Measurements from ENCODE around the gene SWT1. TPM values are rescaled to one million over a fixed set of nuclear protein-coding genes. Genes with fewer than 3 reads are reported as not detected.
A peak's percentile ranks its signal among the peaks of the same experiment; 100 is the strongest.

SWT1 gene
- total RNA-seq, 1 experiment from 2014 or later, result 0.71 TPM

DNA sequence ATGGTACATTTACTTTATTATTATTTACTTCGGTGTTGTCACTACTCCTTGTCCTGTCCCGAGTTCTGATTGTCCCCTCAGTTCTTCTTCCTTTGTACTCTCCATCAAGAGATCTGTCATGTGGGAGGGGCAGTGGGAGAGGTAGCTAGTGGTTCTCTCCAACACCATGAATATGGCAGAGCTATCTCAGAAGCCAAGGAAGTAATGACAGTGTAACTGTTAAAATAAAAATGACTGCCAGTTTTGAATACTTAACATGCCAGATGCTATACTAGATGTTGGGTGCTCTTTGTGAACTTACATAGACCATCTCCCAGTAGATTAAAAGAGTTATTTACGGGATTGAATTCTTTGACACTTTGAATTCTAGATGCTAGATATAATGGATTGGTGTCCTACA is 131.5 kb downstream of the SWT1 start:
- DNase-seq (ENCODE audit: low spot score), result no peak

DNA sequence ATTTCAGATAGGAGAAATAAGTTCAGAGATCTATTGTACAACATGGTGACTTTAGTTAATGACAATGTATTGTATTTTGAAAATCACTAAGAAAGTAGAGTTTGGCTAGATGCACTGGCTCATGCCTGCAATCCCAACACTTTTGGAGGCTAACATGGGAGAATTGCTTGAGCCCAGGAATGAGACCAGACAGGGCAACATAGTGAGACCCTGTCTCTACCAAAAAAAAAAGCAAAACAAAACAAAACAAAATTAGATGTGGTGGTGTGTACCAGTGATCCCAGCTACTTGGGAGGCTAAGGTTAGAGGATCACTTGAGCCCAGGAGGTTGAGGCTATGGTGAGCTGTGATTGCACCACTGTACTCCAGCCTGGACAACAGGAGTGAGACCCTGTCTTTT is 132.9 kb downstream of the SWT1 start:
- peak; percentile 0 for DNase-seq (ENCODE audit: low spot score)

DNA sequence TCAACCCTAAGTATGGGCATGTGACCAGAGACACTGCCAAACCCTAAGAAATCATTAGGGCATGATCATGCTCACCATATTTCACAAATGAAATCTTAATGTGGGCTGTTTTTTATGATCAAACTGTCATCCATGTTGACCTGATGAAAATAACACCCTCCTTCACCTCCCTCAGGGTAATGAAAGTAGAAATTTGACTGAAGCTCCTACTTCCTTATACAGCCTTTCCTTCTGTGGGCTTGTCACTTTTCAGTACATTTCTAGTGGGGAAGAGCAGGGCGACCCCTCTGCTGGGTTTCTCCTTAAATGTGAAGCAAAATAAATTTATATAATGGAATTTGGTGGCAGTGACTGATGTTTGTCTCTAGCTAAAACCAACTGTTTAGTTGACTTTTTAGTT is 134.2 kb downstream of the SWT1 start:
- peak; percentile 12 for DNase-seq (ENCODE audit: low spot score)

DNA sequence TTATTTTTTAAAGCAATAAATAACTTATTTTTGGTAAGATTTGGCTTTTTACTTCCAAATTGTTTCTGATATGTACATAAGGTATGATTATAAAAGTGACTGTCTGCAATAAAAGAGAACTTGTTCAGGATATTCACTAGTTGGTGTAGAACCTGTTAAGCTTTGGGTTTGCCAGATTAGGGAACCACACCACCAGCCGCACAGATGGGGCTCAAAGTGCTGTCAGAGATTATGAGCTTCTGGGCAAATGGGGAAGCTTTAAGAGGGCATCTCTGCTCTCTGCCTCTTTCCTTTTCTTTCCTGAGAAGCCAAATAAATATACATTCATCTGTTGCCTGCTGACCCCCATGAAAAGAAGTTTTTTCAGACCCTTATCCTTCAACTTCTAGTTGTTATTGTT is 134.7 kb downstream of the SWT1 start:
- peak; percentile 8 for DNase-seq (ENCODE audit: low spot score)

DNA sequence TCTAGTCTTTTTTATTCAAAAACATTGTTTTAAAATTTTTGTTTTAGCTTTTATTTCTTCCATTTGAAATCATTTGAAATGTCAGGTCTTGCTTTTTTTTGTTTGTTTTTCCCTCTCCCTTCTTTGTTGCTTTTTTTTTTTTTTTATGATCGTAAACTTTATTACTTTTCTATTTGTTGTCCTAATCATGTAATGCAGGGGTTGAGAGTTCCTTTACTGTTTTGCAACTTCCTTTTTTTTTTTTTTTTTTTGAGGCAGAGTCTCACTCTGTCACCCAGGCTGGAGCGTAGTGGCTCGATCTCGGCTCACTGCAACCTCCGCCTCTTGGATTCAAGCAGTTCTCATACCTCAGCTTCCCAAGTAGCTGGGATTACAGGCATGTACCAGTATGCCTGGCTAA is 135.3 kb downstream of the SWT1 start:
- peak; percentile 0 for DNase-seq (ENCODE audit: low spot score)

GRCh38 chr1:185293967-185294542 is 137.1 kb downstream of the SWT1 start:
- DNase-seq (ENCODE audit: low spot score), result peak; percentile 0

- DNase-seq (ENCODE audit: low spot score), result peak; percentile 2
Observed at GRCh38 chr1:185295091-185295490, 138.1 kb downstream of the SWT1 start.

GRCh38 chr1:185297982-185298381 is 141.0 kb downstream of the SWT1 start:
- no peak for DNase-seq (ENCODE audit: low spot score)

DNA sequence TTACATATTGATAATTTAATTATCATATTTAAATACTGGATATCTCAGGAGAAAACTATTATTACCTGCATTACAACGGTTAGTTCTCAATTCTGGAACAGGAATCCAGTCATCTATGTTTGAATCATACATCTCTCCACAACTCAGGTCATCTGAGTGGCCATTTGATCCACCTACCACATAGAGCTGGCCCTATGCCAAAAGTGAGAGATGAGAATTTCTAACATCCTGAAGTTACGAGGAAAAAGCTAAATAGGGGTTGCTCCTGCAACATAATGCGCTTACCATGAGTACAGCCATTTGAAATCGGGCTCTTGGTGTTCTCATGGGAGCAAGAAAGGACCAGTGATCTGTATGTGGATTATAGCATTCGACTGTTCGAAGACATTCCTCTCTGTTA is 143.2 kb downstream of the SWT1 start:
- DNase-seq (ENCODE audit: low spot score), result no peak

- no peak for DNase-seq (ENCODE audit: low spot score)
Observed at GRCh38 chr1:185305419-185305818, 148.5 kb downstream of the SWT1 start.

DNA sequence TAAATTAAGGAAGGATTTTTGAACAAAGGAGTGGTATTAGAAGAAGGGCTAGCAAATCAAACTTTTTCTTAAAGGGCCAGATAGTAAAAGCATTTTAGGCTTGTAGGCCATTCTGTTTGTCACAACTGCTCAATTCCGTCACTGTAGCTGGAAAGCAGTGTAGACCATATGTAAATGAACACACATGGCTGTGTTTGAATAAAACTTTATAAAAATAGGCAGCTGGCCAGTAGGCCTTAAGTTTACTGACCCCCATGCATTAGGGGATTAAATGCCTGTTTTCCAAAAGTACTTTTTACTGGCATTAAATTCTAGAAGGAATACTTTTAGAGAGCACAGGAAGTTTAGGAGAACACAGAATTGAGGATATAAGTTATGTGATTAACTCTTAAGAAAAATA is 151.2 kb downstream of the SWT1 start:
- DNase-seq (ENCODE audit: low spot score), result no peak

- DNase-seq (ENCODE audit: low spot score), result no peak
Observed at GRCh38 chr1:185309566-185309965, 152.6 kb downstream of the SWT1 start.

GRCh38 chr1:185311589-185312225 is 154.7 kb downstream of the SWT1 start:
- DNase-seq (ENCODE audit: low spot score), result no peak

- no peak for DNase-seq (ENCODE audit: low spot score)
Observed at GRCh38 chr1:185312361-185313138, 155.6 kb downstream of the SWT1 start.

DNA sequence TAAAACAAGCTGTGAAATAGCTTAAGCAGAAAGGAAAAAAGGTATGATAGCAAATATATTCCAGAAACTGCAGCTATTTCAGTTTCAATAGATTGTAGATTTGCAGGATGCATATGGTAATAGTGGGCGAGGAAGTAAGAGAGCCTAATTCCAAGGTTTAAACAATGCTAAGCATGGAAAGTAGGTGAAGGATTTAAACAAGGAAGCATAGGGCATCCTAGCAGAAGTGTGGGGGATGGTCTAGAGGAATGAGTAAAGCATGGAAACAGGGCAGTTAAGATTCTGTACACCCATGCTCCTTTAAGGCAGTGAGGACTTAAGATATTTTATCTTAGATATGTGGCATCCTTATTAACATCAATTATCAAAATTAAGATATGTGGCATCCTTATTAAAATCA is 157.4 kb downstream of the SWT1 start:
- peak; percentile 57 for DNase-seq (ENCODE audit: low spot score)

- DNase-seq (ENCODE audit: low spot score), result peak; percentile 61
Observed at GRCh38 chr1:185315445-185316071, 158.6 kb downstream of the SWT1 start.

DNA sequence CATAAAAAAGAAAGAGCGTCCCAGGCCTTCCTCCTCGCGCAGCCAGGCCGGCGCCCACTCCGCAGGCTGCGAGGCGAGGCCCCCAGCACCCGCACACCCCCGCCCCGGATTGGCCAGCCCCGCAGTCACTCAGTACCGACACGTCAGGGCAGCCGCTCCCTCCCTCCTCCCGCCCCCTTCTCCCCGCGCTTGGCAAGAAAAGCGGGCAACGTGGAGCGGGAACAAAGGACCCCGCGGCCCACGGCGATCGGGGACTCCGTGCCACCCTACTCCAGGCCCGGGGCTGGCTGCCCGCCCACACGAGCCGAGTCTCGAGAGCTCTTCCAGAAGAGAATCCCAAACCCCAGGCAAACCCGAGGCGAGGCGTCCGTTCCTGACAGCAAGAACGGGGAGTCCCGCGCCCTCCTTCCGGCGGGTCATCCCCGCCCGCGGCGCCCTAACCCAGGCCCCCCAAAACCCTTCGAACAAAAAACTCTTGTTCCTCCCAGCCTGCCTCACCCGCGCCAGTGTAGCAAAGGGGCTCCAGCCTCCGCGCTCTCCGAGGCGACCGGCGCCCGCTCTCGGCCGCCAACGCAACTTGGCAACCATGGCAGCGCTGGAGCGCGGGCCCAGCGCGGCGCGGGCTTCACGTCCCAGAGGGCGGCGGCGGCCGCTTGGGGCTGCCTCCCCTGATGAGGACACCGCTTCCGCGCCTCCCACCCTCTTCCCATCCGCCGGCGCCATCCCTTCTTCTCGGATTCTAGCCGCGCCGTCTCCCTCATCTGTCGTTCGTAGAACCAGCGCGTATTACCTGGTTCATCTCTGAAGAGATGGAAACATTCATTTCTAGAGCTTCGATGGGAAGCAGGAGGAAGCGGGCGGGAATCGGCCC is 159.4 kb downstream of the SWT1 start:
- peak; percentile 81 for DNase-seq (ENCODE audit: low spot score)

GRCh38 chr1:185317034-185317885 is 160.3 kb downstream of the SWT1 start, which contains the start of gene IVNS1ABP:
TSS of gene IVNS1ABP (minus strand) at chr1:185317243. CDS start at chr1:185309493, 7,750 bp downstream.
- peak; percentile 97 for DNase-seq (ENCODE audit: low spot score)

GRCh38 chr1:185317886-185318310 is 160.9 kb downstream of the SWT1 start:
- DNase-seq (ENCODE audit: low spot score), result peak; percentile 83

DNA sequence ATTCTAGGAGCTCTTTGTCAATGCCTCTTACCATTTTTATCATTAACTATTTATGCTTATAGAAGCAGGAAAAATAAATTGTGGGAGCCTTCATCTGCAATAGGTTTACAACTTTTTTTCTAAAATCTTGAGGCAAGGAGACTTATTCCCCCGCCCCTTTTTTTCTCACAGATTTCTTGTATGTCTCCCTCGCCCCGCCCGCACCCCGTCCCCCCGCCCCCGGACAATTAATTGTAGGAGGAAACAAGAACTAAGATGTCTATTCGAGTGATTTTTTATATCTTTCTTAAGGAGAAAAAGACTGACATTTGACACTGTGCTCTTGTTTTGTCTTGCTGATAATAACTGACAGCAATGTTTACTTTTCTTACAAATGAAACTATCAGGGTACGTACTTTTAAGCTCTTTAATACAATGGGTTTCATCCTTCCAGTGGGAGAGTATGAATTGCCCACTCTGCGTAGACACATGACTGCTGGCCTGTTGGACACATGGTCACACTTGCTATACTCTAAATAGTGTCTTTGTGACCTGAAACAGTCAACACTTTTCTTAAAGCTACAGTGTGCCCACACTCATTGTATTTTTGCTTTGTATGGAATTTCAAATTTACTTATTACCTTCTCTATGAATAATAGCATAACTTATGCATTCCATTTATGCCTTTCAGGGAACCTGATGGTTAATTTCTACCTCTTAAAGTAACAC is 161.6 kb downstream of the SWT1 start:
- no peak for DNase-seq (ENCODE audit: low spot score)

All from HT-29 (cell line).